ENCODE measurements around the gene COL5A1.

COL5A1 gene

GRCh38 chr9:134705786-134706185 is 64.2 kb downstream of the COL5A1 start:
- TF ChIP-seq, protein P1, sequence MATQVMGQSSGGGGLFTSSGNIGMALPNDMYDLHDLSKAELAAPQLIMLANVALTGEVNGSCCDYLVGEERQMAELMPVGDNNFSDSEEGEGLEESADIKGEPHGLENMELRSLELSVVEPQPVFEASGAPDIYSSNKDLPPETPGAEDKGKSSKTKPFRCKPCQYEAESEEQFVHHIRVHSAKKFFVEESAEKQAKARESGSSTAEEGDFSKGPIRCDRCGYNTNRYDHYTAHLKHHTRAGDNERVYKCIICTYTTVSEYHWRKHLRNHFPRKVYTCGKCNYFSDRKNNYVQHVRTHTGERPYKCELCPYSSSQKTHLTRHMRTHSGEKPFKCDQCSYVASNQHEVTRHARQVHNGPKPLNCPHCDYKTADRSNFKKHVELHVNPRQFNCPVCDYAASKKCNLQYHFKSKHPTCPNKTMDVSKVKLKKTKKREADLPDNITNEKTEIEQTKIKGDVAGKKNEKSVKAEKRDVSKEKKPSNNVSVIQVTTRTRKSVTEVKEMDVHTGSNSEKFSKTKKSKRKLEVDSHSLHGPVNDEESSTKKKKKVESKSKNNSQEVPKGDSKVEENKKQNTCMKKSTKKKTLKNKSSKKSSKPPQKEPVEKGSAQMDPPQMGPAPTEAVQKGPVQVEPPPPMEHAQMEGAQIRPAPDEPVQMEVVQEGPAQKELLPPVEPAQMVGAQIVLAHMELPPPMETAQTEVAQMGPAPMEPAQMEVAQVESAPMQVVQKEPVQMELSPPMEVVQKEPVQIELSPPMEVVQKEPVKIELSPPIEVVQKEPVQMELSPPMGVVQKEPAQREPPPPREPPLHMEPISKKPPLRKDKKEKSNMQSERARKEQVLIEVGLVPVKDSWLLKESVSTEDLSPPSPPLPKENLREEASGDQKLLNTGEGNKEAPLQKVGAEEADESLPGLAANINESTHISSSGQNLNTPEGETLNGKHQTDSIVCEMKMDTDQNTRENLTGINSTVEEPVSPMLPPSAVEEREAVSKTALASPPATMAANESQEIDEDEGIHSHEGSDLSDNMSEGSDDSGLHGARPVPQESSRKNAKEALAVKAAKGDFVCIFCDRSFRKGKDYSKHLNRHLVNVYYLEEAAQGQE (IDR thresholded peaks at IDR 0.05; ENCODE audit: insufficient read depth in 1 of 2, low read depth in 2 of 2, low read length in 2 of 2), result no peak
- TF ChIP-seq FOXP2 (optimal IDR thresholded peaks at IDR 0.05; ENCODE audit: borderline replicate concordance, extremely low read depth, extremely low read length, insufficient read depth) (no peak), SIN3A (IDR thresholded peaks at IDR 0.05; ENCODE audit: borderline replicate concordance, insufficient read depth, low read length) (no peak), POLR2AphosphoS5 (IDR thresholded peaks at IDR 0.05; ENCODE audit: low read depth, low read length) (no peak), TAF1 (IDR thresholded peaks at IDR 0.05; ENCODE audit: borderline replicate concordance, insufficient read depth, low read length) (no peak)

DNA sequence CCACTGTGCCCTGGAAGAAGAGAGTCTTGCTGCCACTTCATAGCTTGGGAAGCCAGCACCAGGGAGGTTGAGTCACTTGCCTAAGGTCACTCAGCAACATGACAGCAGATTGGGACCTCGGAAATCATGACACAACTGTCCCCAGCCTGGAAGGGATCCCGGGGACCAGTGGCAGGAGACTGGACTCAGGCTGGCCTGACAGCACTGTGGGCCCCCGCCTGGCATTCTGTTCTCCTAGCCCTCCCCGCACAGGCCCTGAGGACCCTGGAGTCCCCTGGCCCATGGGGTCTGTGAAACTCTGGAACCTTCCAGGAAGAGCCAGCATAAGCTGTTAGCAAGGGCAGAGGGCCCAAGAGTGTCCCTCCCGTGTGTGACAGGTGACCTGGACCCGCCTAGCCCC is 64.9 kb downstream of the COL5A1 start:
- no peak for TF ChIP-seq FOXP2 (optimal IDR thresholded peaks at IDR 0.05; ENCODE audit: borderline replicate concordance, extremely low read depth, extremely low read length, insufficient read depth)
- TF ChIP-seq, protein P1 (IDR thresholded peaks at IDR 0.05; ENCODE audit: insufficient read depth in 1 of 2, low read depth in 2 of 2, low read length in 2 of 2), result no peak
- TF ChIP-seq TAF1 (IDR thresholded peaks at IDR 0.05; ENCODE audit: borderline replicate concordance, insufficient read depth, low read length), result no peak
- no peak for TF ChIP-seq POLR2AphosphoS5 (IDR thresholded peaks at IDR 0.05; ENCODE audit: low read depth, low read length)
- no peak for TF ChIP-seq SIN3A (IDR thresholded peaks at IDR 0.05; ENCODE audit: borderline replicate concordance, insufficient read depth, low read length)

DNA sequence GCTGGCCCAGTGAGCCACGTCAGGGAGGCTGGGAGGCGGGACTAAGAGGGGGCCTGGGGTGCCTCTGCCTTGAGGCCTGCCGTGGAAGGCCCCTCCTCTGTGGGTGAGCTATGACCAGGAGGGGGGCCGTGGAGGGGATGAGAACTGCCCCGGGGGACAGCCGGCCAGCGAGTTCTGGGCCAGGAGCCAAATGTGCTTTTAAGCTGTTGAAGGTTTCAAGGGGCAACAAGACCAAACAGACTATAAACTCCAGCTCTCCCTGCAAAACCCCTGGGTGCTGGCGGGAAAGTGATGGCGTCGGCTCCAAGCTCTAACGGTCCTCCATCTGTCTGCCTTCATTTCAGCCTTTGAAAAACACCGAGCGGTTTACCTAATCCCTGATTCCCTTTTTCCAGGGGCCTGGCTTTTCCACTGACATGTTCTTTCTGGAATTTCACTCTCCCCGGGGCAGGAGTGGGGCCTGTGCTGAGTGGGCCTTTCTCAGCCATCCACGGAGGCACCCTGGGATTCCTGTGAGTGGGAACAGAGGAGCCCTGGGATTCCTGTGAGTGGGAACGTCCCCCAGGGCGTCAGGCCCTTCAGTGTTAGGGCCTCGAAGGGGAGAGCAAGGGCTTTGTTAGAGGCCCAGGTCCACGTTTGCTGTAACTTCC is 65.6 kb downstream of the COL5A1 start:
- TF ChIP-seq TAF1 (IDR thresholded peaks at IDR 0.05; ENCODE audit: borderline replicate concordance, insufficient read depth, low read length), result no peak
- no peak for TF ChIP-seq SIN3A (IDR thresholded peaks at IDR 0.05; ENCODE audit: borderline replicate concordance, insufficient read depth, low read length)
- TF ChIP-seq, protein P1 (IDR thresholded peaks at IDR 0.05; ENCODE audit: insufficient read depth in 1 of 2, low read depth in 2 of 2, low read length in 2 of 2), result no peak
- no peak for TF ChIP-seq POLR2AphosphoS5 (IDR thresholded peaks at IDR 0.05; ENCODE audit: low read depth, low read length)
- TF ChIP-seq FOXP2 (optimal IDR thresholded peaks at IDR 0.05; ENCODE audit: borderline replicate concordance, extremely low read depth, extremely low read length, insufficient read depth), result no peak

- TF ChIP-seq TAF1 (IDR thresholded peaks at IDR 0.05; ENCODE audit: borderline replicate concordance, insufficient read depth, low read length) (no peak), POLR2AphosphoS5 (IDR thresholded peaks at IDR 0.05; ENCODE audit: low read depth, low read length) (no peak), FOXP2 (optimal IDR thresholded peaks at IDR 0.05; ENCODE audit: borderline replicate concordance, extremely low read depth, extremely low read length, insufficient read depth) (no peak), SIN3A (IDR thresholded peaks at IDR 0.05; ENCODE audit: borderline replicate concordance, insufficient read depth, low read length) (no peak)
- TF ChIP-seq, protein P1 (IDR thresholded peaks at IDR 0.05; ENCODE audit: insufficient read depth in 1 of 2, low read depth in 2 of 2, low read length in 2 of 2), result no peak
Measured at GRCh38 chr9:134707731-134708671, 66.4 kb downstream of the COL5A1 start.

Data from PFSK-1 (cell line).